Esophagus squamous epithelium (tissue), 5 donors: Measurements from ENCODE around the gene SKI. TPM values are rescaled to one million over a fixed set of nuclear protein-coding genes. Genes with fewer than 3 reads are reported as not detected.

Source experiments
- DNase-seq: peaks from one replicate; lab custom pipeline; 2025; lab: John Stamatoyannopoulos, UW
- H3K27ac ChIP-seq, 4 donors: fragments of 200-600 bp; sonication (generic); one replicate each; pipeline ENCODE4 v1.5.1; 2016 to 2019; ENCODE audit warnings: mild to moderate bottlenecking in 1 of 4
- H3K27me3 ChIP-seq, 4 donors: fragments of 200-600 bp; sonication (generic); 1 replicate in 3 of 4; 2 replicates in 1 of 4; pipeline versions ENCODE4 v1.5.1 to v1.6.0; 2017 to 2021; ENCODE audit warnings: antibody characterized with exemption in 1 of 4
- H3K36me3 ChIP-seq, 3 donors: fragments of 200-600 bp; sonication (generic); one replicate each; pipeline ENCODE4 v1.5.1; 2016 to 2019
- H3K4me1 ChIP-seq, 3 donors: fragments of 200-600 bp; sonication (generic); one replicate each; pipeline ENCODE4 v1.5.1; 2017 to 2019
- H3K4me3 ChIP-seq, 4 donors: fragments of 200-600 bp; sonication (generic); 1 replicate in 3 of 4; 2 replicates in 1 of 4; pipeline ENCODE4 v1.5.1; 2016 to 2019; ENCODE audit warnings: mild to moderate bottlenecking in 2 of 4, moderate library complexity in 1 of 4
- H3K9me3 ChIP-seq, 3 donors: fragments of 200-600 bp; sonication (generic); one replicate each; pipeline ENCODE4 v1.5.1; 2016 to 2019
- CTCF ChIP-seq, 6 experiments: fragments of 450-650 bp in 4 of 6; fragments of 200-600 bp in 2 of 6; sonication (generic) in 2 of 6; IDR thresholded peaks; one replicate each; pipeline ENCODE4 v1.5.1; 2016 to 2019; ENCODE audit warnings: antibody characterized with exemption in 6 of 6, mild to moderate bottlenecking in 4 of 6, moderate library complexity in 4 of 6
- POLR2A ChIP-seq, 4 donors: fragments of 450-650 bp; IDR thresholded peaks; one replicate each; pipeline ENCODE4 v1.6.1; 2017; ENCODE audit warnings: antibody characterized with exemption in 4 of 4, mild to moderate bottlenecking in 4 of 4, moderate library complexity in 3 of 4
- WGBS, 2 donors: methylation state at CpG; one replicate each; pipeline ENCODE4 v1.1.5; 2018; 5-methylcytosine and 5-hydroxymethylcytosine counted together
- intact Hi-C: fragments of 100-400 bp; cut with DNase I; formaldehyde crosslinking; loops from one replicate; pipeline ENCODE4 v1.15.0; 2022
- total RNA-seq, 4 donors: library from RNA; depleted of rRNA; stranded (reverse); fragments of >200 nt; gene quantifications; one replicate each; pipeline ENCODE4 v1.1.0, GENCODE V29; 2016
- donor health status: DM: yes; HTN: yes; CAD: no.

SKI gene
- total RNA-seq, 4 donors from 2014 or later, result 18.2 to 38.8 (median 25.2) TPM

GRCh38 chr1:2311184-2312032 is 83.3 kb downstream of the SKI start:
- TF ChIP-seq POLR2A (IDR thresholded peaks at IDR 0.05), result no peak
- TF ChIP-seq CTCF (IDR thresholded peaks at IDR 0.05), result peak in 5 of 6 experiments; percentile 7 to 45 (median 21)
- DNase-seq, result no peak
- H3K9me3 ChIP-seq, result no peaks in the 10 kb centered on the region
- H3K27me3 ChIP-seq, result peaks cover 0 to 9% (median 0%) of the 10 kb centered on the region in 4 donors
- intact Hi-C loops, result loop anchor here (10.0 kb wide), 1 partner anchor 117 kb away; the partner anchor contains the start of gene FAAP20
- peaks cover 10 to 41% (median 24%) of the 10 kb centered on the region in 3 donors for H3K36me3 ChIP-seq
- peaks cover 34 to 65% (median 47%) of the 10 kb centered on the region in 3 donors for H3K4me1 ChIP-seq
- no peak overlapping the region for H3K4me3 ChIP-seq
- WGBS, 2 donors, result 47% methylated on average over 7 of the region's 21 CpGs; no CpG with 5 or more reads in 1 of the 2 donors
- peak overlapping the region; percentile 30 to 92 (median 76) for H3K27ac ChIP-seq

- intact Hi-C loops, result loop anchor here (10.0 kb wide), 1 partner anchor 117 kb away; the partner anchor contains the start of gene FAAP20
- H3K36me3 ChIP-seq, result peaks cover 4 to 34% (median 17%) of the 10 kb centered on the region in 3 donors
- no CpG with 5 or more reads among the region's 10 CpGs for WGBS, 2 donors
- peaks cover 34 to 70% (median 48%) of the 10 kb centered on the region in 3 donors for H3K4me1 ChIP-seq
- TF ChIP-seq POLR2A (IDR thresholded peaks at IDR 0.05), result no peak
- no peak for TF ChIP-seq CTCF (IDR thresholded peaks at IDR 0.05)
- DNase-seq, result no peak
- peak overlapping the region; percentile 62 to 92 (median 84) for H3K27ac ChIP-seq
- H3K4me3 ChIP-seq, result no peak overlapping the region
- H3K27me3 ChIP-seq, result peaks cover 0 to 9% (median 0%) of the 10 kb centered on the region in 4 donors
- no peaks in the 10 kb centered on the region for H3K9me3 ChIP-seq
Measured at GRCh38 chr1:2312160-2312514, 84.0 kb downstream of the SKI start.

GRCh38 chr1:2312515-2313301 is 84.6 kb downstream of the SKI start:
- Histone ChIP-seq H3K4me3 (no peak overlapping the region), H3K36me3 (peaks cover 0 to 28% (median 11%) of the 10 kb centered on the region in 3 donors), H3K27ac (peak overlapping the region; percentile 62 to 92 (median 84)), H3K4me1 (peaks cover 34 to 73% (median 48%) of the 10 kb centered on the region in 3 donors), H3K27me3 (peaks cover 0 to 9% (median 0%) of the 10 kb centered on the region in 4 donors), H3K9me3 (no peaks in the 10 kb centered on the region)
- DNase-seq, result no peak
- TF ChIP-seq CTCF (IDR thresholded peaks at IDR 0.05) (no peak), POLR2A (IDR thresholded peaks at IDR 0.05) (no peak)
- intact Hi-C loops, result loop anchor here (10.0 kb wide), 1 partner anchor 118 kb away; the partner anchor contains the start of gene FAAP20
- WGBS, 2 donors, result 40% methylated on average over 1 of the region's 24 CpGs; no CpG with 5 or more reads in 1 of the 2 donors

- H3K4me1 ChIP-seq, result peaks cover 34 to 84% (median 48%) of the 10 kb centered on the region in 3 donors
- no peak for DNase-seq
- peaks cover 0 to 9% (median 0%) of the 10 kb centered on the region in 4 donors for H3K27me3 ChIP-seq
- H3K4me3 ChIP-seq, result peak overlapping the region in 3 of 4 donors; percentile 49 to 76 (median 74)
- peak overlapping the region; percentile 62 to 92 (median 84) for H3K27ac ChIP-seq
- TF ChIP-seq CTCF (IDR thresholded peaks at IDR 0.05) (no peak), POLR2A (IDR thresholded peaks at IDR 0.05) (no peak)
- intact Hi-C loops, result loop anchor here (10.0 kb wide), 1 partner anchor 119 kb away; the partner anchor contains the start of gene FAAP20
- no peaks in the 10 kb centered on the region for H3K9me3 ChIP-seq
- WGBS, 2 donors, result 50 to 80% methylated on average over 1 to 2 of the region's 18 CpGs
- peaks cover 0 to 17% (median 3%) of the 10 kb centered on the region in 3 donors for H3K36me3 ChIP-seq
Measured at GRCh38 chr1:2313651-2314261, 85.6 kb downstream of the SKI start.
